Fibroblast of skin of right biceps (primary cell): ENCODE results near the gene DOK7.

Source experiments
- DNase-seq: peaks from one replicate; pipeline ENCODE4 v3.0.0-alpha.2; 2013

Gene DOK7

GRCh38 chr4:3464911-3465697 lies 2.0 kb downstream of the DOK7 start:
- DNase-seq: no peak

GRCh38 chr4:3465698-3466671 lies 2.9 kb downstream of the DOK7 start:
- no peak for DNase-seq

- no peak for DNase-seq
Observed at GRCh38 chr4:3466691-3467600, 3.8 kb downstream of the DOK7 start.

- no peak for DNase-seq
Observed at GRCh38 chr4:3467601-3468031, 4.5 kb downstream of the DOK7 start.

GRCh38 chr4:3468154-3468553 lies 5.0 kb downstream of the DOK7 start:
- DNase-seq: no peak

GRCh38 chr4:3468804-3469203 lies 5.7 kb downstream of the DOK7 start:
- DNase-seq: no peak

- DNase-seq: no peak
Observed at GRCh38 chr4:3469386-3470243, 6.5 kb downstream of the DOK7 start.

- peak; percentile 32 for DNase-seq
Observed at GRCh38 chr4:3470244-3471097, 7.4 kb downstream of the DOK7 start.

- no peak for DNase-seq
Observed at GRCh38 chr4:3471098-3471760, 8.1 kb downstream of the DOK7 start.

GRCh38 chr4:3471886-3472285 lies 8.8 kb downstream of the DOK7 start:
- no peak for DNase-seq

GRCh38 chr4:3472411-3473141 lies 9.5 kb downstream of the DOK7 start:
- DNase-seq: no peak

- no peak for DNase-seq
Observed at GRCh38 chr4:3473181-3473950, 10.3 kb downstream of the DOK7 start.

GRCh38 chr4:3473996-3474765 lies 11.1 kb downstream of the DOK7 start:
- no peak for DNase-seq

- DNase-seq: no peak
Observed at GRCh38 chr4:3475041-3475712, 12.1 kb downstream of the DOK7 start.

GRCh38 chr4:3475713-3476260 lies 12.7 kb downstream of the DOK7 start:
- no peak for DNase-seq

- DNase-seq: no peak
Observed at GRCh38 chr4:3476341-3476747, 13.2 kb downstream of the DOK7 start.
